Mesothelial cell of epicardium (in vitro differentiated cells): ENCODE results near the gene SOWAHA. TPM values are rescaled to one million over a fixed set of nuclear protein-coding genes. Genes with fewer than 3 reads are reported as not detected.

Source experiments
- DNase-seq, 2 experiments: peaks; one replicate each; pipeline ENCODE4 v3.0.0; 2021; ENCODE audit warnings: low spot score in 2 of 2; ENCODE audit not compliant: unreplicated experiment in 2 of 2
- H3K27ac Mint-ChIP-seq: 2 replicates; pipeline ENCODE4 v1.8.0; 2021; ENCODE audit warnings: mixed read lengths
- H3K27me3 Mint-ChIP-seq: 2 replicates; pipeline ENCODE4 v1.8.0; 2021; ENCODE audit warnings: low read depth, mixed read lengths
- H3K36me3 Mint-ChIP-seq: 2 replicates; pipeline ENCODE4 v1.8.0; 2021; ENCODE audit warnings: mixed read lengths
- H3K4me1 Mint-ChIP-seq: 2 replicates; pipeline ENCODE4 v1.8.0; 2021; ENCODE audit warnings: mixed read lengths
- H3K4me3 Mint-ChIP-seq: 2 replicates; pipeline ENCODE4 v1.8.0; 2021; ENCODE audit warnings: mild to moderate bottlenecking, moderate library complexity, mixed read lengths
- H3K9me3 Mint-ChIP-seq: 2 replicates; pipeline ENCODE4 v1.8.0; 2021; ENCODE audit warnings: mixed read lengths
- CTCF ChIP-seq: fragments of 200-600 bp; sonication (generic); IDR thresholded peaks from one replicate; pipeline ENCODE4 v1.5.0; 2021; ENCODE audit warnings: antibody characterized with exemption; ENCODE audit not compliant: unreplicated experiment
- total RNA-seq: library from RNA; stranded (reverse); gene quantifications from 3 replicates; pipeline ENCODE4 v1.2.1, GENCODE V29; 2021

SOWAHA gene
- total RNA-seq, 1 donor from 2014 or later, result 0.67 TPM

- Mint-ChIP-seq H3K9me3 (no peaks in the 10 kb centered on the region), H3K27me3 (no peaks in the 10 kb centered on the region), H3K4me1 (peaks cover 30% of the 10 kb centered on the region), H3K36me3 (no peaks in the 10 kb centered on the region), H3K27ac (peak overlapping the region; percentile 39), H3K4me3 (no peak overlapping the region)
- TF ChIP-seq CTCF, result no peak
- DNase-seq, result no peak
Observed at GRCh38 chr5:132772291-132773070, 40.6 kb upstream of the SOWAHA start.

GRCh38 chr5:132773114-132773513, 40.0 kb upstream of the SOWAHA start:
- Mint-ChIP-seq H3K9me3 (no peaks in the 10 kb centered on the region), H3K27me3 (no peaks in the 10 kb centered on the region), H3K4me3 (no peak overlapping the region), H3K27ac (no peak overlapping the region), H3K36me3 (no peaks in the 10 kb centered on the region), H3K4me1 (peaks cover 32% of the 10 kb centered on the region)
- no peak for TF ChIP-seq CTCF
- no peak for DNase-seq

GRCh38 chr5:132773601-132774355, 39.3 kb upstream of the SOWAHA start:
- TF ChIP-seq CTCF, result no peak
- Mint-ChIP-seq H3K27ac (no peak overlapping the region), H3K9me3 (no peaks in the 10 kb centered on the region), H3K4me1 (peaks cover 34% of the 10 kb centered on the region), H3K4me3 (no peak overlapping the region), H3K27me3 (peaks cover under 1% of the 10 kb centered on the region), H3K36me3 (no peaks in the 10 kb centered on the region)
- no peak for DNase-seq

- Mint-ChIP-seq H3K27ac (no peak overlapping the region), H3K9me3 (no peaks in the 10 kb centered on the region), H3K4me1 (peaks cover 34% of the 10 kb centered on the region), H3K27me3 (peaks cover 3% of the 10 kb centered on the region), H3K4me3 (no peak overlapping the region), H3K36me3 (no peaks in the 10 kb centered on the region)
- no peak for DNase-seq
- no peak for TF ChIP-seq CTCF
Observed at GRCh38 chr5:132774406-132774805, 38.7 kb upstream of the SOWAHA start.

GRCh38 chr5:132774896-132775295, 38.2 kb upstream of the SOWAHA start:
- H3K36me3 Mint-ChIP-seq, result no peaks in the 10 kb centered on the region
- no peak overlapping the region for H3K27ac Mint-ChIP-seq
- H3K4me1 Mint-ChIP-seq, result peaks cover 34% of the 10 kb centered on the region
- no peaks in the 10 kb centered on the region for H3K9me3 Mint-ChIP-seq
- no peak for TF ChIP-seq CTCF
- no peak overlapping the region for H3K4me3 Mint-ChIP-seq
- peaks cover 6% of the 10 kb centered on the region for H3K27me3 Mint-ChIP-seq
- no peak for DNase-seq
